ENCODE data around the gene ERRFI1.

Gene ERRFI1

GRCh38 chr1:8003438-8004112, 22.5 kb downstream of the ERRFI1 start:
- no peak for DNase-seq (ENCODE audit: low read depth)
- no peak for TF ChIP-seq CTCF (IDR thresholded peaks at IDR 0.05; ENCODE audit: insufficient read depth, low read depth, low read length, missing control alignments)
- H3K4me3 ChIP-seq (ENCODE audit: low read depth, low read length), result no peak overlapping the region

- DNase-seq (ENCODE audit: low read depth), result no peak
- no peak for TF ChIP-seq CTCF (IDR thresholded peaks at IDR 0.05; ENCODE audit: insufficient read depth, low read depth, low read length, missing control alignments)
Observed at GRCh38 chr1:8002921-8003320, 23.2 kb downstream of the ERRFI1 start.

DNA sequence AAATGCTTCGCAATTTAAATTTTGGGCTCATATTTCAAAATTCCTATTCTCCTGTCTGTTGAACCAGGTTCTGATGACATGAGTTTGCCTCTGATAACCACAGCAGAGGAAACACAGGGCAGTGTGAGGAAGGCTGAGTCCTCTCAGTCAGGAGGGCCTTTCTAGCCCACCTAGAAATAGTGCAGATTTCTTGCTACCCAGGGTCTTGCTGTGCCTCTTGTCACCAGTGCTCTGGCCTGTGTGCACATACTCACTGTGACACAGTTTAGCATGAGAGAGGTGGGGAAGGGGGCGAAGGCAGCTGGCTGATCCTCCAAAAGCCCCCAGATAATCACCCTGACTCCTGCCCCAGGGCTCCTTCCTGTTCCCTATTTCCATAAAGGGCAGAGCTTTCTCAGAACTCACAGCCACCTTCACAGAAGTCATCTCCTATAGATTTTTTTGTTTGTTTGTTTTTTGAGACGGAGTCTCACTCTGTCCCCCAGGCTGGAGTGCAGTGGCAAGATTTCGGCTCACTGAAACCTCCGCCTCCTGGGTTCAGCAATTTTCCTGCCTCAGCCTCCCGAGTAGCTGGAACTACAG, 23.7 kb downstream of the ERRFI1 start:
- no peak for DNase-seq (ENCODE audit: low read depth)
- H3K4me3 ChIP-seq (ENCODE audit: low read depth, low read length), result no peak overlapping the region
- no peak for TF ChIP-seq CTCF (IDR thresholded peaks at IDR 0.05; ENCODE audit: insufficient read depth, low read depth, low read length, missing control alignments)

More at GRCh38 chr1:8002921-8003320, 23.2 kb downstream of the ERRFI1 start:
- H3K4me3 ChIP-seq (ENCODE audit: low read depth, low read length), result no peak overlapping the region

DNA sequence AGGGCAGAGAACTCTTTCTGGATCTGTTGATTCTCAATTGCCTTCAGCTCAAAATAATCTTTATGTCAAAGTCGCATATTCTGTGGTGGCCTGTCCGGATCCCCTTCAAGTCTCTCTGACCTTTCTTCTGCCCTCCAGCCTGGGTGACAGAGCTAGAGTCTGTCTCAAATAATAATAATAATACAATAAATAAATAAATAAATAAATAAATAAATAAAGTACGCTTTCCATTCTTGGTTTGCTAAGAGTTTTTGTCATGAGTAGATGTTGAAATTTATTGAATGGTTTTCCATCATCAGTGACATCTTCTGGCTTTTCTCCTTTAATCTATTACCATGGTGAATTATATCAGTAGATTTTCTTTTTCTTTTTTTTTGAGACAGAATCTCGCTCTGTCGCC, 30.7 kb downstream of the ERRFI1 start:
- H3K4me3 ChIP-seq (ENCODE audit: low read depth, low read length), result no peak overlapping the region
- no peak for TF ChIP-seq CTCF (IDR thresholded peaks at IDR 0.05; ENCODE audit: insufficient read depth, low read depth, low read length, missing control alignments)
- DNase-seq (ENCODE audit: low read depth), result no peak

GRCh38 chr1:7994827-7995226, 31.3 kb downstream of the ERRFI1 start:
- no peak overlapping the region for H3K4me3 ChIP-seq (ENCODE audit: low read depth, low read length)
- TF ChIP-seq CTCF (IDR thresholded peaks at IDR 0.05; ENCODE audit: insufficient read depth, low read depth, low read length, missing control alignments), result no peak
- DNase-seq (ENCODE audit: low read depth), result no peak

DNA sequence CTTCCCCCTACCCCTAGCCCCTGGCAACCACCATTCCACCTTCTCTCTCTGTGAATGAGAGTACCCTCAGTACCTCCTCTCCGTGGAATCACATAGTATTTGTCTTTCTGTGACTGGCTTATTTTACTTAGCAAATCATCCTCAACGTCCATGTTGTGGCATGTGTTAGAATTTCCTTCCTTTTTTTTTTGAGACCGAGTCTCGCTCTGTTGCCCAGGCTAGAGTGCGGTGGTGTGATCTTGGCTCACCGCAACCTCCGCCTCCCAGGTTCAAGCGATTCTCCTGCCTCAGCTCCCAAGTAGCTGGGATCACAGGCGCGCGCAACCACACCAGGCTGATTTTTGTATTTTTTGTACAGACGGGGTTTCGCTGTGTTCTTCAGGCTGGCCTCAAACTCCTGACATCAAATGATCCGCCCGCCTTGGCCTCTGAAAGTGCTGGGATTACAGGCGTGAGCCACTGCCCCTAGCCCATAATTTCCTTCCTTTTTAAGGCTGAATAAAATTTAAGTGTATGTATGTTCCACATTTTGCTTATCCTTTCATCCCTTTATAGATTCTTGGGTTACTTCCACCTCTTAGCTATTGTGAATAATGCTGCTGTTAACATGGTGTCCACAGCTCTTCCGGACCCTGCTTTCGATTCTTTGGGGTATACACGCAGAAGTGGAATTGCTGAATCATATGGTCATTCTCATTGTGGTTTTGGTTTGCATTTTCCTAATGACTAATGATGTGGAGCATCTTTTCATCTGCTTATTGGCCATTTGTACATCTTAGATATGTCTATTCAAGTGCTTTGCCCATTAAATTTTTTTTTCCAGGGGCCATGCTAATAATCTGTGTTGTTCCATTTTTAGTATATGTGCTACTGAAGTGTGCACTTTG, 32.3 kb downstream of the ERRFI1 start:
- no peak for TF ChIP-seq CTCF (IDR thresholded peaks at IDR 0.05; ENCODE audit: insufficient read depth, low read depth, low read length, missing control alignments)
- DNase-seq (ENCODE audit: low read depth), result peak; percentile 85
- H3K4me3 ChIP-seq (ENCODE audit: low read depth, low read length), result peak overlapping the region; percentile 33
